HL-60 (cell line): ENCODE measurements around the gene PC.

Source experiments
- GABPA ChIP-seq: IDR thresholded peaks from 2 replicates; pipeline ENCODE4 v1.6.1; 2012; ENCODE audit warnings: low read depth
- POLR2AphosphoS5 ChIP-seq: IDR thresholded peaks from 2 replicates; pipeline ENCODE4 v1.6.1; 2012; ENCODE audit warnings: low read depth
- SPI1 ChIP-seq: IDR thresholded peaks from 2 replicates; pipeline ENCODE4 v1.6.1; 2012; ENCODE audit warnings: low read depth, mild to moderate bottlenecking, borderline replicate concordance
- TF ChIP-seq, protein P1 (sequence below): IDR thresholded peaks from one replicate; pipeline ENCODE4 v1.5.1; 2011; ENCODE audit warnings: low read length, control low read depth, inconsistent platforms; ENCODE audit not compliant: insufficient read depth

DNA sequence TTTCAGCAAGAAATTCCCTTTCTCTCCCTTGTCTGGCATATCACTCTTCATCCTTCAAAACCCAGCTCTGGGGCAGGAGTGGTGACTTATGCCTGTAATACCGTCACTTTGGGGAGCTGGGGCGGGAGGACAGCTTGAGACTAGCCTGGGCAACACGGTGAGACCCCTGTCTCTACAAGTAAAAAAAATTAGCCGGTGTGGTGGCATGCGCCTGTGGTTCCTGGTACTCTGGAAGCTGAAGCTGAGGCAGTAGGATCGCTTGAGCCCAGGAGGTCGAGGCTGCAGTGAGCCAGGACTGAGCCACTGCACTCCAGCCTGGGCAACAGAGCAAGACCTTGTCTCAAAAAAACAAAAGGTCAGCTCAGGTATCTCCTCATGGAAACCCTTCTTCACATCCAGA is 116.3 kb downstream of the PC start:
- TF ChIP-seq, protein P1, sequence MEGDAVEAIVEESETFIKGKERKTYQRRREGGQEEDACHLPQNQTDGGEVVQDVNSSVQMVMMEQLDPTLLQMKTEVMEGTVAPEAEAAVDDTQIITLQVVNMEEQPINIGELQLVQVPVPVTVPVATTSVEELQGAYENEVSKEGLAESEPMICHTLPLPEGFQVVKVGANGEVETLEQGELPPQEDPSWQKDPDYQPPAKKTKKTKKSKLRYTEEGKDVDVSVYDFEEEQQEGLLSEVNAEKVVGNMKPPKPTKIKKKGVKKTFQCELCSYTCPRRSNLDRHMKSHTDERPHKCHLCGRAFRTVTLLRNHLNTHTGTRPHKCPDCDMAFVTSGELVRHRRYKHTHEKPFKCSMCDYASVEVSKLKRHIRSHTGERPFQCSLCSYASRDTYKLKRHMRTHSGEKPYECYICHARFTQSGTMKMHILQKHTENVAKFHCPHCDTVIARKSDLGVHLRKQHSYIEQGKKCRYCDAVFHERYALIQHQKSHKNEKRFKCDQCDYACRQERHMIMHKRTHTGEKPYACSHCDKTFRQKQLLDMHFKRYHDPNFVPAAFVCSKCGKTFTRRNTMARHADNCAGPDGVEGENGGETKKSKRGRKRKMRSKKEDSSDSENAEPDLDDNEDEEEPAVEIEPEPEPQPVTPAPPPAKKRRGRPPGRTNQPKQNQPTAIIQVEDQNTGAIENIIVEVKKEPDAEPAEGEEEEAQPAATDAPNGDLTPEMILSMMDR: no peak
- TF ChIP-seq SPI1 (no peak), POLR2AphosphoS5 (no peak), GABPA (no peak)
